DND-41 (cell line): Measurements from ENCODE around the gene AMDHD2.

Experiments
- EZH2 ChIP-seq: IDR thresholded peaks from 3 replicates; pipeline ENCODE4 v1.6.1; 2012; ENCODE audit warnings: borderline replicate concordance, low read depth, mild to moderate bottlenecking, moderate library complexity, low read length, inconsistent platforms; ENCODE audit not compliant: severe bottlenecking
- TF ChIP-seq, protein P1 (sequence below): IDR thresholded peaks from 2 replicates; pipeline ENCODE4 v1.5.1; 2012; ENCODE audit warnings: borderline replicate concordance, low read length, moderate library complexity, mild to moderate bottlenecking; ENCODE audit not compliant: poor library complexity, severe bottlenecking; ENCODE audit errors: extremely low read depth

DNA sequence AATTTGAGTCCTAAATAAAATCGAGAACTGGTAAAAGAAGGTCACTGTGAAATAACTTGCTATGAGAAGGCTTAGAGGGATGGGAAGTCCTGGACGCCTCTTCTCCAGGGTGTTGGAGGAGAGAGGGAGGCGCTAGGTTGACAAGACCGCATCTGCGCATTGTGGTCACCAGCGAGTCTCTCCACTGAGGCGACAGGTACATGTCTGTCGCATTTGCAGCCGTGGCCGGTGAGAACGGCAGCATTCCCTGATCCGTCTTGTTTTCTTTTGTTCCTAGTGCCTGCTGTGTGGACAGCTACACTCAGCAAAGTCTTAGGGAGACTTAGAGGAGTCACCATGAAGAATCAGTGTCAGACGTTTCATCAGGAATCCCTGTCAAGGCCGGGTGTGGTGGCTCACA, 14.5 kb upstream of the AMDHD2 start:
- TF ChIP-seq, protein P1, sequence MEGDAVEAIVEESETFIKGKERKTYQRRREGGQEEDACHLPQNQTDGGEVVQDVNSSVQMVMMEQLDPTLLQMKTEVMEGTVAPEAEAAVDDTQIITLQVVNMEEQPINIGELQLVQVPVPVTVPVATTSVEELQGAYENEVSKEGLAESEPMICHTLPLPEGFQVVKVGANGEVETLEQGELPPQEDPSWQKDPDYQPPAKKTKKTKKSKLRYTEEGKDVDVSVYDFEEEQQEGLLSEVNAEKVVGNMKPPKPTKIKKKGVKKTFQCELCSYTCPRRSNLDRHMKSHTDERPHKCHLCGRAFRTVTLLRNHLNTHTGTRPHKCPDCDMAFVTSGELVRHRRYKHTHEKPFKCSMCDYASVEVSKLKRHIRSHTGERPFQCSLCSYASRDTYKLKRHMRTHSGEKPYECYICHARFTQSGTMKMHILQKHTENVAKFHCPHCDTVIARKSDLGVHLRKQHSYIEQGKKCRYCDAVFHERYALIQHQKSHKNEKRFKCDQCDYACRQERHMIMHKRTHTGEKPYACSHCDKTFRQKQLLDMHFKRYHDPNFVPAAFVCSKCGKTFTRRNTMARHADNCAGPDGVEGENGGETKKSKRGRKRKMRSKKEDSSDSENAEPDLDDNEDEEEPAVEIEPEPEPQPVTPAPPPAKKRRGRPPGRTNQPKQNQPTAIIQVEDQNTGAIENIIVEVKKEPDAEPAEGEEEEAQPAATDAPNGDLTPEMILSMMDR: no peak
- TF ChIP-seq EZH2: no peak
